GM19395 (cell line): ENCODE results near the gene SLC26A2.
A peak's percentile ranks its signal among the peaks of the same experiment; 100 is the strongest.

Experiments used
- ATAC-seq: cut with Tn5 transposase; IDR thresholded peaks from one replicate; pipeline ENCODE4 v1.9.1; 2021; ENCODE audit warnings: mild to moderate bottlenecking, moderate library complexity; ENCODE audit not compliant: unreplicated experiment

The SLC26A2 gene

GRCh38 chr5:150035139-150035895 lies 74.8 kb downstream of the SLC26A2 start:
- peak; percentile 92 for ATAC-seq

- ATAC-seq = no peak
Measured at GRCh38 chr5:150036513-150036912, 76.0 kb downstream of the SLC26A2 start.
